ENCODE results near the gene RRAS2.

Gene RRAS2

GRCh38 chr11:14234446-14234845 lies 124.5 kb downstream of the RRAS2 start:
- DNase-seq = no peak
- no peak for TF ChIP-seq EZH2 (IDR thresholded peaks at IDR 0.05; ENCODE audit: borderline replicate concordance, low read depth, low read length, severe bottlenecking)
- TF ChIP-seq, protein P1, sequence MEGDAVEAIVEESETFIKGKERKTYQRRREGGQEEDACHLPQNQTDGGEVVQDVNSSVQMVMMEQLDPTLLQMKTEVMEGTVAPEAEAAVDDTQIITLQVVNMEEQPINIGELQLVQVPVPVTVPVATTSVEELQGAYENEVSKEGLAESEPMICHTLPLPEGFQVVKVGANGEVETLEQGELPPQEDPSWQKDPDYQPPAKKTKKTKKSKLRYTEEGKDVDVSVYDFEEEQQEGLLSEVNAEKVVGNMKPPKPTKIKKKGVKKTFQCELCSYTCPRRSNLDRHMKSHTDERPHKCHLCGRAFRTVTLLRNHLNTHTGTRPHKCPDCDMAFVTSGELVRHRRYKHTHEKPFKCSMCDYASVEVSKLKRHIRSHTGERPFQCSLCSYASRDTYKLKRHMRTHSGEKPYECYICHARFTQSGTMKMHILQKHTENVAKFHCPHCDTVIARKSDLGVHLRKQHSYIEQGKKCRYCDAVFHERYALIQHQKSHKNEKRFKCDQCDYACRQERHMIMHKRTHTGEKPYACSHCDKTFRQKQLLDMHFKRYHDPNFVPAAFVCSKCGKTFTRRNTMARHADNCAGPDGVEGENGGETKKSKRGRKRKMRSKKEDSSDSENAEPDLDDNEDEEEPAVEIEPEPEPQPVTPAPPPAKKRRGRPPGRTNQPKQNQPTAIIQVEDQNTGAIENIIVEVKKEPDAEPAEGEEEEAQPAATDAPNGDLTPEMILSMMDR (IDR thresholded peaks at IDR 0.05; ENCODE audit: borderline replicate concordance, extremely low read depth, low read length, poor library complexity, severe bottlenecking) = no peak

DNA sequence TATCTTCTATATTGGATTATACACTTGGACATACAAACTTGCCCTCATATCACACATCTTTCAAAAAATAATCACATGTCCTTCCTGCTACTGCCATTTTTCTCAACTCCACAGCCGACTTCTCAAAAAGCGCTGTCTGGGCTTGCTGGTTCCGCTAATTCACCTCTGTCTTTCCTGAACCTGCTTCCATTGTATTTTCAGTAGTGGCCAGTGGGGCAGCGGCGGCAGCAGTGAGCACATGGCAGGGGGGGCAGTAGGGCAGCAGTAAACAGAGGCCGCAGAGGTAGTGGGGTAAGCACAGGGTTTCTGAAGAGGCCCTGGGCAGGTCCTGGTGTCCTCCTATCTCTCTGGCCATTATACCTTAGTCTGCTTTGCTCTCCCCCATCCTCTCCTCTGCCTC lies 126.3 kb downstream of the RRAS2 start:
- Histone ChIP-seq H3K4me2 (ENCODE audit: insufficient read depth, low read length) (no peak overlapping the region), H3K27me3 (ENCODE audit: insufficient read depth, low read length, poor library complexity) (peaks cover 24% of the 10 kb centered on the region), H3K9ac (ENCODE audit: low read depth, low read length) (no peak overlapping the region), H3K4me3 (ENCODE audit: low read depth in 1 of 2, low read length in 2 of 2) (no peak overlapping the region), H3K27ac (ENCODE audit: low read length) (no peak overlapping the region), H4K20me1 (ENCODE audit: insufficient read depth, low read length) (no peaks in the 10 kb centered on the region; the same call in 1 of the 2 replicates), H3K79me2 (ENCODE audit: insufficient read depth, low read length) (no peaks in the 10 kb centered on the region), H3K9me3 (ENCODE audit: insufficient read depth, low read length, severe bottlenecking) (no peaks in the 10 kb centered on the region), H2AFZ (ENCODE audit: low read depth, low read length) (no peak overlapping the region), H3K36me3 (ENCODE audit: insufficient read depth, low read length) (no peaks in the 10 kb centered on the region), H3K4me1 (ENCODE audit: insufficient read depth, low read length) (no peaks in the 10 kb centered on the region)
- DNase-seq (no peak), ATAC-seq (ENCODE audit: insufficient read depth, low read depth) (no peak)
- TF ChIP-seq, protein P1 (IDR thresholded peaks at IDR 0.05; ENCODE audit: borderline replicate concordance, extremely low read depth, low read length, poor library complexity, severe bottlenecking) = peak; percentile 32
- TF ChIP-seq EZH2 (IDR thresholded peaks at IDR 0.05; ENCODE audit: borderline replicate concordance, low read depth, low read length, severe bottlenecking) = no peak

More at GRCh38 chr11:14234446-14234845, 124.5 kb downstream of the RRAS2 start:
- no peak for ATAC-seq (ENCODE audit: insufficient read depth, low read depth)
- H3K4me3 ChIP-seq (ENCODE audit: low read depth in 1 of 2, low read length in 2 of 2) = no peak overlapping the region
- no peak overlapping the region for H2AFZ ChIP-seq (ENCODE audit: low read depth, low read length)
- H3K9me3 ChIP-seq (ENCODE audit: insufficient read depth, low read length, severe bottlenecking) = no peaks in the 10 kb centered on the region
- no peaks in the 10 kb centered on the region for H3K4me1 ChIP-seq (ENCODE audit: insufficient read depth, low read length)
- H3K27ac ChIP-seq (ENCODE audit: low read length) = no peak overlapping the region
- H3K79me2 ChIP-seq (ENCODE audit: insufficient read depth, low read length) = no peaks in the 10 kb centered on the region
- H3K27me3 ChIP-seq (ENCODE audit: insufficient read depth, low read length, poor library complexity) = peaks cover 29% of the 10 kb centered on the region
- H3K4me2 ChIP-seq (ENCODE audit: insufficient read depth, low read length) = no peak overlapping the region
- no peak overlapping the region for H3K9ac ChIP-seq (ENCODE audit: low read depth, low read length)
- no peaks in the 10 kb centered on the region; the same call in 1 of the 2 replicates for H4K20me1 ChIP-seq (ENCODE audit: insufficient read depth, low read length)
- H3K36me3 ChIP-seq (ENCODE audit: insufficient read depth, low read length) = no peaks in the 10 kb centered on the region

- DNase-seq (no peak), ATAC-seq (ENCODE audit: insufficient read depth, low read depth) (no peak)
- H2AFZ ChIP-seq (ENCODE audit: low read depth, low read length) = no peak overlapping the region
- H3K4me3 ChIP-seq (ENCODE audit: low read depth in 1 of 2, low read length in 2 of 2) = no peak overlapping the region
- H3K9ac ChIP-seq (ENCODE audit: low read depth, low read length) = no peak overlapping the region
- H3K9me3 ChIP-seq (ENCODE audit: insufficient read depth, low read length, severe bottlenecking) = peaks cover 3% of the 10 kb centered on the region
- TF ChIP-seq, protein P1 (IDR thresholded peaks at IDR 0.05; ENCODE audit: borderline replicate concordance, extremely low read depth, low read length, poor library complexity, severe bottlenecking) = no peak
- no peak for TF ChIP-seq EZH2 (IDR thresholded peaks at IDR 0.05; ENCODE audit: borderline replicate concordance, low read depth, low read length, severe bottlenecking)
- no peak overlapping the region for H3K27ac ChIP-seq (ENCODE audit: low read length)
- no peaks in the 10 kb centered on the region for H4K20me1 ChIP-seq (ENCODE audit: insufficient read depth, low read length)
- H3K79me2 ChIP-seq (ENCODE audit: insufficient read depth, low read length) = no peaks in the 10 kb centered on the region
- no peak overlapping the region for H3K4me2 ChIP-seq (ENCODE audit: insufficient read depth, low read length)
- H3K4me1 ChIP-seq (ENCODE audit: insufficient read depth, low read length) = no peaks in the 10 kb centered on the region
- peaks cover 10% of the 10 kb centered on the region for H3K27me3 ChIP-seq (ENCODE audit: insufficient read depth, low read length, poor library complexity)
- H3K36me3 ChIP-seq (ENCODE audit: insufficient read depth, low read length) = no peaks in the 10 kb centered on the region
Measured at GRCh38 chr11:14230407-14230806, 128.6 kb downstream of the RRAS2 start.

DNA sequence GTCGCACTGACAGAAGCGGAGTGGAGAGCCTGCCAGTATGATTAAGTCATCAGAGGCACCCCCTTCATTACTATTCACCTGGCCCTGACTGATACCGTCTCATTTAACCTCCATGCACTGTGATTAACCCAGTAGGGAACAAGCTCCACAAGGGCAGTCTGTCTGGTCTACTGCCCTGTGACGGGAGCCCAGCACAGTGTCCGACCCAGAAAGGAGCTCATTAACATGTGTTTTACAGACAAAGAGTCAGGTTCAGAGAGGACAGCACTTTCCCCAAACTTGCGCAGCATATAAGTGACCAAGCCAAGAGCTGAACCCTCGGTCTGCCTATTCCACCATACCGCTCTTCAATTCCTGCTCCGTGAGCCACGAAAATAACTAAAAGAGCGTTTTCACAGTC lies 129.5 kb downstream of the RRAS2 start:
- no peak for ATAC-seq (ENCODE audit: insufficient read depth, low read depth)
- Histone ChIP-seq H3K4me3 (ENCODE audit: low read depth in 1 of 2, low read length in 2 of 2) (no peak overlapping the region), H3K4me2 (ENCODE audit: insufficient read depth, low read length) (no peak overlapping the region), H3K4me1 (ENCODE audit: insufficient read depth, low read length) (no peaks in the 10 kb centered on the region), H3K9me3 (ENCODE audit: insufficient read depth, low read length, severe bottlenecking) (peaks cover 3% of the 10 kb centered on the region), H3K27ac (ENCODE audit: low read length) (no peak overlapping the region), H3K79me2 (ENCODE audit: insufficient read depth, low read length) (no peaks in the 10 kb centered on the region), H3K36me3 (ENCODE audit: insufficient read depth, low read length) (no peaks in the 10 kb centered on the region), H4K20me1 (ENCODE audit: insufficient read depth, low read length) (no peaks in the 10 kb centered on the region), H2AFZ (ENCODE audit: low read depth, low read length) (no peak overlapping the region), H3K9ac (ENCODE audit: low read depth, low read length) (no peak overlapping the region), H3K27me3 (ENCODE audit: insufficient read depth, low read length, poor library complexity) (peaks cover 11% of the 10 kb centered on the region)
- no peak for DNase-seq
- TF ChIP-seq, protein P1 (IDR thresholded peaks at IDR 0.05; ENCODE audit: borderline replicate concordance, extremely low read depth, low read length, poor library complexity, severe bottlenecking) = no peak
- TF ChIP-seq EZH2 (IDR thresholded peaks at IDR 0.05; ENCODE audit: borderline replicate concordance, low read depth, low read length, severe bottlenecking) = no peak

Data from DND-41 (cell line).